HCT116 (cell line): ENCODE results near the gene SYP. TPM values are rescaled to one million over a fixed set of nuclear protein-coding genes. Genes with fewer than 3 reads are reported as not detected.

Source experiments
- ATAC-seq: fragments of 200-7000 bp; cut with Tn5 transposase; 2 replicates; pipeline ENCODE4 v1.9.1; 2020; ENCODE audit warnings: mild to moderate bottlenecking, moderate library complexity
- BruUV-seq: library from RNA; stranded (reverse); fragments of 400-500 nt; replicated peaks from 2 replicates; lab custom pipeline; 2021; lab: Mats Ljungman, UMichigan
- CTCF ChIA-PET: fragments of 300-600 bp; sonication (Branson Sonifier 250); formaldehyde crosslinking; loops from one replicate; lab custom pipeline; 2021; ENCODE audit warnings: antibody characterized with exemption; lab: Charles Lee
- POLR2A ChIA-PET: fragments of 300-600, 350-600 bp; sonication (Branson Sonifier 250); formaldehyde crosslinking; loops from one replicate; lab custom pipeline; 2021; ENCODE audit warnings: antibody characterized with exemption; lab: Charles Lee
- RAD21 ChIA-PET, 2 experiments: fragments of 300-600 bp; sonication (Branson Sonifier 250); formaldehyde crosslinking; loops; one replicate each; lab custom pipeline; 2023; ENCODE audit warnings: low total read pairs in 2 of 2; ENCODE audit not compliant: uncharacterized antibody in 2 of 2, unreplicated experiment in 2 of 2, low non-redundant PET in 1 of 2; lab: Charles Lee
- DNase-seq: peaks from one replicate; pipeline ENCODE4 v3.0.0-alpha.2; 2010; ENCODE audit warnings: low read depth, low spot score
- H2AFZ ChIP-seq: fragments of 200-600 bp; shearing (Covaris generic), sonication (generic); 2 replicates; pipeline ENCODE4 v1.6.1; 2017; ENCODE audit warnings: low read depth, mixed run types, mixed read lengths, antibody characterized with exemption, low read length; ENCODE audit not compliant: poor library complexity, severe bottlenecking
- H3K27ac ChIP-seq: 2 replicates; pipeline ENCODE4 v1.5.1; 2012; ENCODE audit warnings: low read depth, low read length
- H3K27me3 ChIP-seq: fragments of 200-600 bp; sonication (generic); 2 replicates; pipeline ENCODE4 v1.6.1; 2016; ENCODE audit warnings: mixed run types, low read length, mixed read lengths; ENCODE audit not compliant: insufficient read depth
- H3K36me3 ChIP-seq, 2 experiments: fragments of 200-500 bp in 1 of 2; fragments of 200-600 bp in 1 of 2; sonication (Bioruptor generic) in 1 of 2; sonication (generic) in 1 of 2; 2 replicates each; pipeline versions ENCODE4 v1.5.1 to v1.6.1; 2014 to 2016; ENCODE audit warnings: low read length in 2 of 2, inconsistent platforms in 1 of 2, mixed read lengths in 1 of 2, mixed run types in 1 of 2; ENCODE audit not compliant: insufficient read depth in 2 of 2, control insufficient read depth in 1 of 2
- H3K4me1 ChIP-seq, 2 experiments: fragments of 200-600 bp in 1 of 2; sonication (generic) in 1 of 2; 2 replicates each; pipeline versions ENCODE4 v1.5.1 to v1.6.1; 2012 to 2017; ENCODE audit warnings: low read length in 2 of 2, inconsistent platforms in 1 of 2, mild to moderate bottlenecking in 1 of 2, mixed read lengths in 1 of 2, mixed run types in 1 of 2, moderate library complexity in 1 of 2; ENCODE audit not compliant: insufficient read depth in 2 of 2, control insufficient read depth in 1 of 2
- H3K4me2 ChIP-seq: fragments of 200-600 bp; sonication (generic); 2 replicates; pipeline ENCODE4 v1.6.1; 2017; ENCODE audit warnings: mixed run types, low read length, mixed read lengths
- H3K4me3 ChIP-seq, 2 experiments: fragments of 200-600 bp in 1 of 2; sonication (generic) in 1 of 2; replicated peaks in 1 of 2; 2 replicates each; pipeline ENCODE4 v1.5.1; 2011 to 2016; ENCODE audit warnings: low read length in 2 of 2, control low read depth in 1 of 2, low read depth in 1 of 2, mild to moderate bottlenecking in 1 of 2, mixed read lengths in 1 of 2, mixed run types in 1 of 2
- H3K79me2 ChIP-seq: fragments of 200-600 bp; sonication (generic); 2 replicates; pipeline ENCODE4 v1.6.1; 2017; ENCODE audit warnings: mild to moderate bottlenecking, mixed run types, low read length, moderate library complexity, mixed read lengths; ENCODE audit not compliant: insufficient read depth
- H3K9ac ChIP-seq: fragments of 200-600 bp; sonication (generic); 2 replicates; pipeline ENCODE4 v1.6.1; 2016; ENCODE audit warnings: low read length, mixed read lengths
- H3K9me2 ChIP-seq: fragments of 200-600 bp; sonication (generic), shearing (Covaris generic); 2 replicates; pipeline ENCODE4 v1.6.1; 2017; ENCODE audit warnings: mixed run types, mild to moderate bottlenecking, moderate library complexity; ENCODE audit not compliant: insufficient read depth
- H3K9me3 ChIP-seq, 2 experiments: fragments of 200-500 bp in 1 of 2; fragments of 200-600 bp in 1 of 2; sonication (Bioruptor generic) in 1 of 2; sonication (generic) in 1 of 2; 2 replicates each; pipeline ENCODE4 v1.6.1; 2014 to 2017; ENCODE audit warnings: low read length in 2 of 2, mixed read lengths in 2 of 2, inconsistent platforms in 1 of 2, low read depth in 1 of 2, mild to moderate bottlenecking in 1 of 2, mixed run types in 1 of 2, moderate library complexity in 1 of 2; ENCODE audit not compliant: control insufficient read depth in 1 of 2, insufficient read depth in 1 of 2
- H4K20me1 ChIP-seq: fragments of 200-600 bp; sonication (generic), shearing (Covaris generic); 2 replicates; pipeline ENCODE4 v1.6.1; 2017; ENCODE audit warnings: mixed run types, mild to moderate bottlenecking, moderate library complexity; ENCODE audit not compliant: insufficient read depth
- ATF3 ChIP-seq: IDR thresholded peaks from 2 replicates; pipeline ENCODE4 v1.6.1; 2012
- CEBPB ChIP-seq: IDR thresholded peaks from 2 replicates; pipeline ENCODE4 v1.6.1; 2012; ENCODE audit warnings: low read depth
- EGR1 ChIP-seq: IDR thresholded peaks from 2 replicates; pipeline ENCODE4 v1.6.1; 2012; ENCODE audit warnings: low read depth
- EZH2 ChIP-seq: fragments of 200-600 bp; sonication (generic); IDR thresholded peaks from 2 replicates; pipeline ENCODE4 v1.6.1; 2017; ENCODE audit warnings: antibody characterized with exemption, mixed run types
- POLR2A ChIP-seq: IDR thresholded peaks from 2 replicates; pipeline ENCODE4 v1.7.0; 2011; ENCODE audit warnings: borderline replicate concordance; ENCODE audit not compliant: insufficient read depth, insufficient read length; ENCODE audit errors: extremely low read depth
- TCF7L2 ChIP-seq: IDR thresholded peaks from 2 replicates; pipeline ENCODE4 v1.7.0; 2011; ENCODE audit warnings: borderline replicate concordance, inconsistent platforms; ENCODE audit not compliant: insufficient read depth, insufficient read length; ENCODE audit errors: extremely low read depth
- YY1 ChIP-seq: IDR thresholded peaks from 2 replicates; pipeline ENCODE4 v1.6.1; 2011; ENCODE audit warnings: low read length, low read depth, moderate library complexity, mild to moderate bottlenecking; ENCODE audit not compliant: insufficient replicate concordance; ENCODE audit errors: extremely low read depth
- ZBTB33 ChIP-seq: IDR thresholded peaks from 2 replicates; pipeline ENCODE4 v1.6.1; 2011; ENCODE audit warnings: mild to moderate bottlenecking, low read length, moderate library complexity; ENCODE audit not compliant: insufficient replicate concordance; ENCODE audit errors: extremely low read depth
- intact Hi-C: fragments of 100-400 bp; cut with micrococcal nuclease; formaldehyde crosslinking; loops from 2 replicates; pipeline ENCODE4 v1.10.0; 2022
- total RNA-seq: library from RNA; stranded (reverse); gene quantifications from one replicate; pipeline ENCODE4 v1.2.1, GENCODE V29; 2021; ENCODE audit not compliant: unreplicated experiment

The SYP gene
- total RNA-seq, 1 experiment from 2014 or later = 1.2 TPM

GRCh38 chrX:49178537-49178936 is 21.5 kb downstream of the SYP start:
- ATAC-seq (no peak), DNase-seq (no peak)
- H4K20me1 ChIP-seq = no peaks in the 10 kb centered on the region
- H3K36me3 ChIP-seq = peaks cover 7 to 12% of the 10 kb centered on the region in 2 experiments; a peak in 3 of 4 replicates
- H3K27ac ChIP-seq = no peak overlapping the region
- ChIA-PET CTCF (no interaction called here), POLR2A (no interaction called here), RAD21 (no interaction called here)
- no peaks in the 10 kb centered on the region for H3K27me3 ChIP-seq
- no peak overlapping the region for H2AFZ ChIP-seq
- H3K4me2 ChIP-seq = no peak overlapping the region
- BruUV-seq = no TSS peak
- H3K9me3 ChIP-seq = no peaks in the 10 kb centered on the region
- no peaks in the 10 kb centered on the region for H3K9me2 ChIP-seq
- H3K79me2 ChIP-seq = peaks cover 19% of the 10 kb centered on the region
- no peak overlapping the region for H3K9ac ChIP-seq
- H3K4me3 ChIP-seq = no peak overlapping the region
- H3K4me1 ChIP-seq = peaks cover 5 to 30% of the 10 kb centered on the region in 2 experiments; a peak in 3 of 4 replicates
- TF ChIP-seq EGR1 (no peak), EZH2 (no peak), ATF3 (no peak), CEBPB (no peak), YY1 (no peak), TCF7L2 (no peak), ZBTB33 (no peak), POLR2A (no peak)
- intact Hi-C loops = no loop called here
